PFSK-1 (cell line): ENCODE data around the gene CDH6.

Source experiments
- FOXP2 ChIP-seq: optimal IDR thresholded peaks from 2 replicates; pipeline ENCODE3; 2011; ENCODE audit warnings: borderline replicate concordance, control low read depth, inconsistent platforms; ENCODE audit not compliant: insufficient read depth; ENCODE audit errors: extremely low read length, extremely low read depth
- POLR2AphosphoS5 ChIP-seq: IDR thresholded peaks from 2 replicates; pipeline ENCODE4 v1.6.1; 2012; ENCODE audit warnings: low read depth, mild to moderate bottlenecking, control low read depth, low read length, moderate library complexity
- REST ChIP-seq, 2 experiments: IDR thresholded peaks; 2 replicates each; pipeline versions ENCODE4 v1.6.1 to v1.8.0; 2011 to 2012; ENCODE audit warnings: low read depth in 2 of 2, low read length in 2 of 2, control low read depth in 1 of 2, inconsistent platforms in 1 of 2, mild to moderate bottlenecking in 1 of 2, moderate library complexity in 1 of 2; ENCODE audit not compliant: insufficient read depth in 1 of 2
- SIN3A ChIP-seq: IDR thresholded peaks from 2 replicates; pipeline ENCODE4 v1.6.1; 2012; ENCODE audit warnings: mild to moderate bottlenecking, low read length, moderate library complexity, borderline replicate concordance; ENCODE audit not compliant: insufficient read depth
- TAF1 ChIP-seq: IDR thresholded peaks from 2 replicates; pipeline ENCODE4 v1.6.1; 2012; ENCODE audit warnings: low read length, control low read depth, borderline replicate concordance; ENCODE audit not compliant: insufficient read depth

Gene CDH6

GRCh38 chr5:31232273-31232888 lies 38.9 kb downstream of the CDH6 start:
- no peak for TF ChIP-seq POLR2AphosphoS5
- no peak for TF ChIP-seq SIN3A
- no peak for TF ChIP-seq FOXP2
- no peak for TF ChIP-seq TAF1
- no peak for TF ChIP-seq REST (IDR thresholded peaks at IDR 0.05; ENCODE audit: insufficient read depth in 1 of 2, low read depth in 2 of 2, low read length in 2 of 2)

GRCh38 chr5:31235381-31235780 lies 41.9 kb downstream of the CDH6 start:
- TF ChIP-seq REST (IDR thresholded peaks at IDR 0.05; ENCODE audit: insufficient read depth in 1 of 2, low read depth in 2 of 2, low read length in 2 of 2), result no peak
- TF ChIP-seq TAF1, result no peak
- TF ChIP-seq SIN3A, result no peak
- no peak for TF ChIP-seq FOXP2
- TF ChIP-seq POLR2AphosphoS5, result no peak

- TF ChIP-seq REST (IDR thresholded peaks at IDR 0.05; ENCODE audit: insufficient read depth in 1 of 2, low read depth in 2 of 2, low read length in 2 of 2) (no peak), FOXP2 (no peak), SIN3A (no peak), POLR2AphosphoS5 (no peak)
Measured at GRCh38 chr5:31236339-31236738, 42.9 kb downstream of the CDH6 start.

- TF ChIP-seq SIN3A, result no peak
- TF ChIP-seq TAF1, result no peak
Measured at GRCh38 chr5:31237174-31237573, 43.7 kb downstream of the CDH6 start.

- TF ChIP-seq POLR2AphosphoS5 (no peak), TAF1 (no peak), FOXP2 (no peak)
Measured at GRCh38 chr5:31238497-31238896, 45.0 kb downstream of the CDH6 start.

GRCh38 chr5:31244921-31245320 lies 51.4 kb downstream of the CDH6 start:
- TF ChIP-seq SIN3A (no peak), REST (IDR thresholded peaks at IDR 0.05; ENCODE audit: insufficient read depth in 1 of 2, low read depth in 2 of 2, low read length in 2 of 2) (no peak), TAF1 (no peak), POLR2AphosphoS5 (no peak), FOXP2 (no peak)
